Activated CD4-positive, alpha-beta T cell treated with anti-CD3 and anti-CD28 coated beads, Interleukin-10, Interleukin-2, amounts not matched to agents 100 ng/mL and 50 ng/mL, durations not matched to agents 16 hours and 8 hours (primary cell): ENCODE measurements around the gene COPS3.
A peak's percentile ranks its signal among the peaks of the same experiment; 100 is the strongest.
"Not testable (repeated sequence)": the region's sequence is repeated elsewhere in the genome, so short reads cannot be mapped to it uniquely, and the experiment has no call there.

Experiments
- DNase-seq: peaks from one replicate; pipeline ENCODE4 v3.0.0-alpha.2; 2020

The COPS3 gene

DNA sequence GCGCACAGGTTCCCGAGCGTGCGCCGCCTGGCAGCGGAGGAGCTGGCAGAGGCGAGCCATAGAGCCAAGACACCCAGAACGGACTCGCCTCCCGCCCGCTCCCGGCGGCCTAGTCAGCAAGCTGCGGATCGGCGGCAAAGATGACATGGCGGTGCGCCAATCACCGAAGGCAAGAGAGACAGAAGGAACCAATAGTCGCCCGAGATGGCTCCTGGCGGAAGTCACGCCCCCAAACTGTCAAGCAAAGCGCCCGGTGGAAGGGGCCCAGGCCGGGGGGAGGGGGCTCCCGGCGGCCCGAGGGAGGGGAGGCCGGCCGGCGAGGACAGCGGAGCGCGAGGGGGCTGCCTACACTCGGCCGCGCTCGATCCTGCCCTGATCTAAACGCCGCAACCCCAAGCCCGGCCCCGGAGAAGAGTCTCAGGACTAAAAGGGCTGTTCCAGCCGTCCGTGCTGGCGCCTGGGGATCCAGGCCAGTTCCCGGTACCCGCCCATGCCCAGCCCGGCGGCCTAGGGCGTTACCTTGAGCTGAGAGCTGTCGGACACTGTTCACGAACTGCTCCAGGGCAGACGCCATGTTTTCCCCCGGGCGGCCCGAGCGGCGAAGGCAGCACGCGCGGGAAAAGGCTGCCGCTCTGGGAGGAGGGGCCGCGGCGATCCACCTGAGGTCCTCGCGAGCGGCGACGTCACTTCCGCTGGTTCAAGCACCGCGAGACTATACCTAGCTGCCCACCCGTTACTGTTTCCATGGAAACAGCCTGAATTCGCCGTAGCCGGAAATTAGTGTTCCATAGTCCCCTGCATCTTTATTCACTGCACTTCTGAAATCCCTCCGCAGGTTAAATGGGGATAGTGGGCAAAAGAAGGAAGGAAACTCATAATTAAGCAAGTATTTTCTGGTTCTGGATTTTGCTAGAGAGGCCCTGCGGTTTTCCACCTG lies at the start of gene COPS3:
Gene COPS3, minus strand, starts transcription at position 634 of the 937 bp plus-strand sequence. Its CDS starts 60 bp downstream, at position 574.
- DNase-seq: peak; percentile 98

DNA sequence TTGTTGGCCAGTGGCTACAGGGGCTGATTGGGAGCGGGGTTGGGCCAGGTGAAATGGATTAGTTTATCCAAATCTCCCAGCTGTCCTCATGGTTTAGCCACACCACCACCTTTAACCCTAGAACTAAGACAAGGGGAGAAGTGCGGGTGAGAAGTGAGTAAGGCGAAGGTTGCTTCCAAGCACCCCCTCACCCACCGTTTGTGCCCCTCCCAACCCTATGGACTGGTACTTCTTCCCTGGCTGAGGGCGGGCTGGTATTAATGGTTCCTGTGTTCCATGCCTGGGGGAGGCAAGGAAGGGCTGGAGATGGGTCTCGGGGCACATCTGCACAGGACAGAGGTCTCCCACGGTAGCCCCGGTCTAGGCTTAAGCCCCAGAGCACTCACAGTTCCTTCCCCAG lies 47.2 kb upstream of the COPS3 start:
- no peak for DNase-seq

DNA sequence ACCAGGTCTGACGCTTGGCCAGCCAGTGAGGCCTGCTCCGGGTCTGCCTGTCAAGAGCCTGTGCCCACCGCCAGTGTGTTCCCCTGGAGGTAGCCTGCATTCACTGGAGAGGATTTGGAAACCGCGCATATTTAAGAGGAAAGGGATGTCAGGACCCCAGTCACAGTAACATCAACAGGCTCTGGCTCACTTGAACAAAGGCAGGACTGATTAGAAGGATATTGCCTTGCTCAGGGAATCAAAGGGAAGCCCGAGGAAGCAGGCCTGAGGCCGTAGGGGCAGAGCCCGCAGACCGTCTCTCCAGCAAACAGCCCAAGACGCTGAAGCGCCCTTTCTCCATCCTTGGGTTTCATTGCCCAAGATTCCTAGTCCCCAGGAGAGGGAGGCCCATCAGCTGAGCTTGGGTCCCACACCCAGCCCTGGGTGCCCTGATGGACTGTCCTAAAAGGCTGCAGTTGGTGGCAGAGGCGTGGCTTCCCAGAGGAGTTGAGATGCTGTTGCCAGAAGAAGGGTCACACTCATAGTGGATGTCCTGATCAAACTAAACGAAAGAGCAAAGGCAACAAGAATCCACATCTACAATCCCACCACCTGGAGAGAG lies 45.3 kb upstream of the COPS3 start:
- DNase-seq: no peak

DNA sequence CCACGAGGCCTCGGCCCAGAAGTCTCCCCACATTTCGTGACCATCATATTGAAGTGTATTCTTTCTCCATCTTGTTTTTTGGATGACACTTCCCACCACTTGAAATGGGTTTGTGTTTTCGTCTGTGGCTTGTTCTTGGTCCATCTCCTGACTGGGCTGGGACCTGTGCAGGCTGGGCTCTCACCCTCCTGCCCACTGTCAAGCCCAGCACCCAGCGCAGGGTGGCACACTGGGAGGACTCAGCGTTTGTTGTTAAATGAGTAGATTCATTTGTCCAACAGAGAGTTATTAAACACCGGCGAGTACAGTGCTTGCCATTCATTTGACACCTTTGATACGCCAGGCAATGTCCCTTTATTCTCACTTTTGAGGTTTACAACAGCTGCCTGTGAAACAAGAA lies 44.8 kb upstream of the COPS3 start:
- DNase-seq: no peak

DNA sequence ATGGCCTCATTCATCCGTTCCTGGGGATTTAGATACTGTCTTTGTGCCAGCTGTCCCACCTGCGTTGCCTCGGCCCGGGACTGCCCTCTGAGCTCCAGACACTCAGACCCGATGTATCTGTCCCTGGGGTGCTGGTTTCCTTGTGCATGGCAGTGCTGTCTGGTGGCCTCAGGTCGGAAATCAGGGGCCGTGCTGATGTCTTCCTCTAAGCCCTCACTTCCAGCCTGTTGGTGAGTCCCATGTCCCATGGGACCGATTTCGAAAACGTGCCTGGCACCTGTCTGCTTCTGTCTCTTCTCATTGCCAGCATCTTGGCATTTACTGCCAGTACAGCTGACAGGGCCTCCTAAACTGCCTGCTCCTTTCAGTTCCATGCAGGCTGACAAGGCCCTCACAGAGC lies 44.2 kb upstream of the COPS3 start:
- no peak for DNase-seq

DNA sequence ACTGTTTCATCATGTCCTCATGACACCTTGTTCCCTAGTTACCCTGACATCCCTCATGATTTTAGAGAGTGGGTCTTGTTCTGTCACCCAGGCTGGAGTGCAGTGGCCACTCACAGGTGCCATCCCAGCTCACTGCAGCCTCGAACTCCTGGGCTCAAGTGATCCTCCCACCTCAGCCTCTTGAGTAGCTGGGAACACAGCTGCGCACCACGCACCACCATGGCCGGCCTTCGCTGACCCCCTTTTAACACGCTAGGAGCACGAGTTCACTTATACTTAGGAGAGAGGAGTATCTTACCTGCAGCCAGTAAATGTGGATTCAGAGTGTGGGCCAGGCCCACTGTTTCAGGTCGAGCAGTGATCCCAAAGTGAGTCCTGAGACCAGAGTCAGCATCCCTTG lies 43.6 kb upstream of the COPS3 start:
- no peak for DNase-seq

DNA sequence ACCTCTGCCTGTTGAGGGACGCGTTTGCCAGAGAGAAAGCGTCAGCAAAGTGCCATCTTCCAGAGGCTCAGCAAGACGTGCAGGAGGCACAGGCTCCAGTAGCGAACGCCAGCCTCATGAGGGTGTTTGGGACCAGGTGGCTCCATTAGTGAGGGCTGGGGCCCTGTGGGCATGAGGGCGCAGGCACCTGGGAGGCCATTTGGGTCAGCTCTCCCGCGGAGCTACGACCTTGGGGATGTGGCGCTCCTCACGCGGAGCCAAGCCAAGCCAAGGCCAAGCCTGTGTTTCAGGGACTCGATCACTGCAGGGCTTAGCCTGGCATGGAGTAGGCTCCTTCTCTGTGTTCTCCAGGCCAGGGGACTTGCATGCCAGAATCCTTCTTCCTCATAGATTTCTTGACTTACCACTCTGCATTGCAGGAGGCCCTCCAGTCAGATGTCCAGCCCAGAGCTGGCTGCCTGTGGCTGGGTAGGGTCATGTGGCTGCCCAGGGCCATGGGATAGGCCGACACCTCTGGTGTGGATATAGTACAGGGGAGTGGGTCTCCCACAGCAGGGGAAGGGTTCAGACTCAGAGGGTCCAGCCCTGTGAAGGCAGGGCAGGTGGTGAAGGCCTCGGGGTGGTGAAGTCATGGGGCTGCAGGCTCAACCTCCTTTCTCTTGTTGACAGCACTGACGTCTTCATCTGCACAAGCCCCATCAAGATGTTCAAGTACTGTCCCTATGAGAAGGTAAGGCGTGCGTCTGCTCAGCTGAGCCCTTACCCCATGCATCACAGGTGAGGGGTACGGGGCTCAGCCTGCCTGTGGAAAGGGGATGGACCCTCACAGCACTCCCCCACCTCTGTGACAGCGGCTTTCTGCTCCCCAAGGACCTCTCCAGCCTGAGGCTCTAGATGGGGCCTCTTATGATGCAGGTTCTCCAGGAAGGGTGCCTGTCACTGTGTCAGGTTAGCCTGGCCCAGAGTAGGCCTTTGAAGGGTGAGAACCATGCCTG lies 41.8 kb upstream of the COPS3 start:
- DNase-seq: no peak

DNA sequence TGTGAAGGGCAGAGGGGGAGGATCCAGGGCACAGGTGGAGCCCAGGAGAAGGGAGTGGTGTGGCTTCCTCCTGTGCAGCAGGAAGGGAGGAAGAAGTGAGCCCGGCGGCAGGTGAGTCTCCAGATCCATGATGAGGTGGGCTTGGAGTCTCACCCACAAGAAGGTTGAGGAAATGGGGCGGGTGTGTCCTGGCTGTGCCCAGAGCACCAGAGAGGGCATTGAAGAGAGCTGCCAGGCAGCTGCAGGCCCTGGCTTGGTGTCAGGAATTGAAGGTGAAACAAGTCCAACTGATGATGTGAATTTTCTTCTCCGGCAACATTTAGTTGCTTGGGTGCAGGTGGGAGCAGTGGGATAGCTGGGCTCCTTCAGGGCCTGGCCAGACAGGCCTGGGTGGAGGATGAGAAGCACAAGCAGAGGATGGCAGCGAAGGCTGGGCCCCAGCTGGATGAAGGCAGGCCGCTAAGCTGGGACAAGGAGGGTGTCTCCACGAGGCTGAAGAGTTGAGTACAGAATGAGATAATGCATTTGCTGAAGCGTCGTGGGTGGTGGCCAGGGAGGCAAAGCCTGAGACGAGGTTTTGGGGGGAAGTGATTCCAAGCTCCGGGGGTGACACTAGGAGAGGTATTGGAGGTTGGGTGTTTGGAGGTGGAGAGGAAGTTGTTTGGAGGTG lies 40.4 kb upstream of the COPS3 start:
- DNase-seq: no peak

DNA sequence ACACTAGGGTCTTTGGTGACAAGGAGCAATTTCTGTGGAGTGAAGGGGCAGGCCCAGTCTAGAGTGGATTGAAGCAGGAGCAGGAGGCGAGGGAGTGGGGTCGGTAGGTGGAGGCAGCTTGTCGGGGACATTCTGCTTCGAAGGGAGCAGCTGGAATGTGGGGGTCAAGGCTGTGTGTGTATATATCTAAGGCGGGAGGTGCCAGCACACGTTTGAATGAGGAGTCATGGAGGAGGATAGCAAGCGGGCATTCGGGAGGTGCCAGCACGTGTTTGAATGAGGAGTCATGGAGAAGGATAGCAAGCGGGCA lies 39.8 kb upstream of the COPS3 start:
- no peak for DNase-seq

DNA sequence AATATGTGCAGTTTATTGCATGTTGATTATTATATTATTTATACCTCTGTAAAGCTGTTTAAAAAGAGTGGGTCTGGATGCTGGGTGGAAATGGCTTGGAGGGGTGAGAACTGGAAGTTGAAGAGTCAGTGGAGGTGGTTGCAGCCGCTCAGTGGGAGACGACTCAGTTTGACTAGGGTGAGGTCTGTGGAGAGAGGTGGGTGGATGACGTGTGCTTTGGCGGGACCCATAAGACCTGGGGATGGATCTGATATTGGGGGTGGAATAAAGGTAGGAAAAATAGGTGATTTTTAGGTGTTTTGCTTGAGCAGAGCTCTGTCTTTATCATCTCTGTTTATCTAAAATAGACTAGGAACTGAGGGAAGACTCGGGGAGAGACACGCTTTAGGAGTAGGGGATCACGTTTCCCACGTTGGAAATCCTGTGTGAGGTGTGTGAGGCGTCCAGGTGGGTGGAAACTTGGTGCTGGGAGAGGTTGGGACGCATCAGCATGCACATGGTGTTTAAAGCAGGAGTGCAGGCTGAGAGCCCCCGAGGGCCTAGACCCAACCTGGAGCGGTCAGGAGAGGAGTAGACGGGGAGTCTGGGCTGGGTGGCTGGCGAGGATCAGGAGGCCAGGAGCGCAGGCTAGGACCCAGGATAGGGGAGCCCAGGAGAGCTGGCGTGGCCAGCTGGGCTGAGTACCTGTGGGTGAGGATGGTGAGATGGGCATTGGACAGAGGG lies 39.3 kb upstream of the COPS3 start:
- no peak for DNase-seq

DNA sequence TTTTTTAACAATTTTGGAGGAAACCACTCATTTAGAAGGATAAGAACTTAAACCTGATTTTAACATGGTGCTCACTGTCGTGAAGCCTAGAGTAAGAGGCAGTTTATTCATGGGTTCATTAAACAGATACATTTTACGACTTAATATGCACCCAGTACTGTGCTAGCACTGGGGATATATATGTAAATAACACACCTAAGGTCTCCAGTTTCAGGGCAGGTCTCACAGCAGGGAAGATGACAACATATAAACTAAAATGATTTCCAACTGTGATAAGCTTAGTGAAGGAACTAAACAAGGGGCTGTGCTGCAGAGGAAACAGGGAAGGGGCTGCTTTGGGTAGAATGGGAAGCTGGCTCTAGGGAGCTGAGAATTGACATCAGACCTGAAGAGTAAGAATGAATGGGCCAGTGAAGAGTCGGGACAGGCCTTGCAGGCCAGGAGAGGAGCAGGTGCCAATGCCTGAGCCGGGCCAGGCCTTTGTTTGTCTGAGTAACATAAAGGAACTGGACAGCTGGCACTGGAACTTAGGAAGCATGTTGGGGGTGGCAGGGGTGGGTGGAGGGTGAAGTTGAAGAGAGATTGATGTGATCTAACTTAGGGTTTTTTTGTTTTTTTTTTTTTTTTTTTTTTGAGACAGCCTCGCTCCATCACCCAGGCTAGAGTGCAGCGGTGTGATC lies 34.2 kb upstream of the COPS3 start:
- DNase-seq: no peak

DNA sequence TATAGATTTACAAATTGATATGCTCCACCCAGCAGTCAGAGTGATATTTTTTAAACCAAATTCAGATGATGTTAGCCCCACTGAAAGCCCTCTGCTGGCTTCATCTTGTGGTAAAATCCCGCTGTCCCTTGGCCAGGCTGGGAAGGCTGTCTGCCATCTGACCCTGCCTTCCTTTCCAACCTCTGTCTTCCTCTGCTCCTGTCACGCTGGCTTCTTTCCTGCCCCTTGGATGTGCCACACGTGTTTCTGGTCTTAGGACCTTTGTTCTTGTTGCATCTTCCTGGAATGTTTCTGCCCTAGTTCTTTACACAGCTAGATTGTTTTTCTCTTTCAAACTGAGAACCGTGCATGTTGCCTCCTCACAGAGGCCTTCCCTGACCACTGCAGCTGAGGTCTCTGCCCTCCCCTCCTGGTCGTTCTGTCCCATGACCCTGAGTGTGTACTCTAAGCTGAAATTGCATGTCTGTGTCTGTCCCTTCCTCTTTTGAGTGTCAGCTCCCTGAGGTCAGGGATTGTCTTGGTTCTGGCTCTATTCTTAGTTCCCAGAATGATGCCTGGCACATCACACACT lies 33.5 kb upstream of the COPS3 start:
- no peak for DNase-seq

DNA sequence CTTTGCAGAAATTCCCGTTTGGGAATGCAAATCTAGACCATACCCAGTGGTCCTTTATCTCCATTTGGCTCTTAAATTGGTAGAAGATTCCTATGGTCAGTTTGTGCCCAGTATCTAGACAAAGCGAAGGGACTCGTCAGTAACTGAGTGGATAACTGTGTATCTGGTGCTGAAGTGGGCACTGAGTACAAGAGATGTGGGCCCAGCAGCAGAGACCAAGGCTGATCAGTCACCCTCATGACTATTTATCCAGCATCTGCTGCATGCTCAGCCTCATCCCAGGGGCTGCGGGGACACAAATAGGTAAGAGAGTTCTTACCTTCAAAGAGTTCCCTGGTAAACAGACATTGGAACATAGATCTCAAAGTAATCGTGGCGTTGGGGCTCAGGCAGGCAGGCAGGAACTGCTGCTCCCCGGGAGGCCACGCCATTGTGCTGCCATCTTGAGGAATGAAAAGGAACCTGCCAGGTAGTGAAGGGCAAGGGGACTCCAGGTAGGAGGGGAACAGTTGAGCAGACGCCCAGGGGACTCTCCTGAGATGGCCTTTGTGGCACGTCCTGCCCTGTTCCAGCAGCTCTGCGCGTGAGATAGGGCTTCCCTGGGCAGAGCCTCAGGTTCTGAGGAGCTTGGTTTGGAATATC lies 32.4 kb upstream of the COPS3 start:
- DNase-seq: peak; percentile 77

DNA sequence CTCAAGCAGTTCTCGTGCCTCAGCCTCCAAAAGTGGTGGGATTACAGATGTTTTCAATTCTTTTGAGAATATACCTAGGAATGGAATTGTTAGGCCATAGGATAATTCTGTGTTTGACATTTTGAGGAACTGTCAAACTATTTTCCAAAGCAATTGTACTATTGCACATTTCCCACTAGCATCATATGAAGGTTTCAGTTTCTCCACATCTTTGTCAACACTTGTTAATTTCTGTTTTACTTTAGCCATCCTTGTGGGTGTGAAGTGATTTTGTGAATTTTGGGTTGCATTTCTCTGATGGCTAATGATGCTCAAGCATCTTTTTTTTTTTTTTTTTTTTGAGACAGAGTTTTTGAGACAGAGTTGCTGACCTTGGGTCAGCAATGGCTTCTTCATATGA lies 28.3 kb upstream of the COPS3 start:
- DNase-seq: no peak

DNA sequence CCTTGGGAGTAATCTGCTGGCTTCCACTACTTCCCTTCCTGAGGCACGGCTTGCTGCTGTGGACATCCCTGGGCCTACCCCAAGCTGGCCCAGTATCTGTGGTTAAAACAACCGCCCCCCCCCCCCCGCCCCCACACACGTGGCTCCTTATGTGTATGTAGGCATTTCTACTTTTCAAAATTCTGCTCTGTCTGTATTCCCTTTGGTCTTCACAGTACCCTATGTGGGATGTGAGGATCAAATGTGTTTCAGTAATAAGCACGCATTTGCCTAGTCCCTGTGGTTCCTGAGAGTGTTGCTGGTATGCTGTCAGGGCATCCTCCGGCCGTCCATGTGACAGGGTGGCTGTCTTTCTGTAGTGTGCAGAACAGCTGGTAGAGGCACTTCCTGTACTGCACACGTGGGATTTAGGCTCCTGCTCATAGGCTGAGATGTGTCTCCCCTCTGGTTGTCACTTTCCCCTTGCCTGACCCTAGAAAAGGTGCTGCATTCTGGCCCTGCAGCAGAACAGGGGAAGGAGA lies 24.3 kb upstream of the COPS3 start:
- peak; percentile 83 for DNase-seq

DNA sequence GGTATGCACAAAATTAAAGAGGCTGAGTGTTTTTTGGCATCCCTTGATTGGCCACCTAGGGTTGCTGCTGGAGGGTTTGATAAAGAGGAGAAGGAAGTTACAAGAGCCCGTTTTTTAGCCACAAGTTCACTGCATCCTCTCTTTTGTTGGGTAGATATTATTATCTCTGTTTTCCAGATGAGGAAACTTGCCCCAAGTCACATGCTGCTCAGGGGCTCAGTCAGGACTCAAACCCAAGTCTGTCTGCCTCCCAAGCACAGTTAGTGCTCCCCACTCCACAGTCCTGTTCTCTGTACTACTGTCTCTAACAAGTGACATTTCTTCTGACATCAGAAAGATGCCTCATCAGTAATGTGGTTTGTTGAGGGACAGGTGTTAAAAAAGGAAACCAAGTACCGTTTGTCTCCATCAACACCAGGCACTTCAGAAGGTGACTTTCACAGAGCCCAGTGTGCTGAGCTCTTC lies 23.5 kb upstream of the COPS3 start:
- peak; percentile 76 for DNase-seq

DNA sequence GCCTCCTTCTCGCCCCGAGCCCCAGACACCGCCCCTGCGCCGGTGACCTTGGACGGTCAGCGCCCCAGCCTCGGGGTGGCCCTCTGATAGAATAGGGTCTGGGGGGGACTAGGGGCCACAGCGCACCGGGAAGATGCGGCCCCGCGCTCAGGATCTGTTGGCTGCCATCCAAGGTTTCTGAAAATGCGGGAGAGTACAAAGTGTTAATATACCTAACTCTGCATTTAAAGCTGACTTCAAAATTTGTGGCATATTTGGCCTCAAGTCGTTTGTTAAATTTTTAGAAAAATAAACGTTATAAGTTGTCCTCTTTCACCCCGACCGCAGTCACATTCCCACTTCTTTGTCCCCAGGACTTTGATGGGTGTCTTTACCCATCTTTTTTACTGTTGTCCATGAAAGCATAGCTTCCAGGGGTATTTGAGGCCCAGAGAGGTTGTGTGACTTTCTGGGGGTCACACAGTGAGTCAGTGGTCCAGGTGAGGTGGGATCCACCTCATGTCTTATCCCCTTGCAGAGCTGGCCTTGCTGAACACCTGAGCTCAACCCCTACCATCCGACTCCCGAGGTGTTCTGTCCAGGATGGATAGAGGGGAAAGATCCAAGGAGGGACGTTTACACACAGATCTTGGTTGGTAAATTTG lies 22.9 kb upstream of the COPS3 start:
- DNase-seq: no peak

DNA sequence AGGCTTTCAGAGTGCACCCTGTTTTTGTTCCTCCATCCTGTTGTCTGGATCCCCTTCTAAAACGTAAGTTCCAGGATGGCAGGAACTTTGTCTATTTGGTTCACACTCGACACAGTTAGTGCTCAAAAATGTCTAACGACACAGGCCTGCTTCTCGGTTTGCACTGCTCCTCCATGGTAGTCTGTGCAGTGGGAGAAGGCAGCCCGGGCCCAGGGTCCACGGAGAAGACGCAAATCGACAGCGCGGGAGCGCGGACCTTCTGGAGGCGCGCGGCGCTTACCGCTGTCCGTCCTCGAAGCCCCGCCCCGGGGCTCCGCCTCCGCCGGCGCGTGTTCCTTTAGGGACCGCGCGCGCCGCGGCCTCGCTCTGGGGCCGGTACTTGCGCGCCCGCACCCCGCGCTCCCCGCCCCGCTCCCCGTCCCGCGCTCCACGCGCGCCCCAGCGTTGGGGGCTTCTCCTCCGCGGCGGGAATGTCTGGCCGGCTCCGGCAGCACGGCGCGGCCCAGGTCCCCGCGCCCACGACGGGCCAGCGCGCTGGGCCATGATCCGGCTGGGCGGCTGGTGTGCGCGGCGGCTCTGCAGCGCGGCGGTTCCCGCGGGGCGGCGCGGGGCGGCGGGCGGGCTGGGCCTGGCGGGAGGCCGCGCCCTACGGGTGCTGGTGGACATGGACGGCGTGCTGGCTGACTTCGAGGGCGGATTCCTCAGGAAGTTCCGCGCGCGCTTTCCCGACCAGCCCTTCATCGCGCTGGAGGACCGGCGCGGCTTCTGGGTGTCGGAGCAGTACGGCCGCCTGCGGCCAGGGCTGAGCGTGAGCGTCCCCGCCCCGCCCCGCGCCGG lies 22.2 kb upstream of the COPS3 start, which contains the start of gene NT5M:
Gene NT5M, plus strand, starts transcription at position 364 of the 837 bp plus-strand sequence. Its CDS starts 178 bp downstream, at position 542.
- peak; percentile 86 for DNase-seq

DNA sequence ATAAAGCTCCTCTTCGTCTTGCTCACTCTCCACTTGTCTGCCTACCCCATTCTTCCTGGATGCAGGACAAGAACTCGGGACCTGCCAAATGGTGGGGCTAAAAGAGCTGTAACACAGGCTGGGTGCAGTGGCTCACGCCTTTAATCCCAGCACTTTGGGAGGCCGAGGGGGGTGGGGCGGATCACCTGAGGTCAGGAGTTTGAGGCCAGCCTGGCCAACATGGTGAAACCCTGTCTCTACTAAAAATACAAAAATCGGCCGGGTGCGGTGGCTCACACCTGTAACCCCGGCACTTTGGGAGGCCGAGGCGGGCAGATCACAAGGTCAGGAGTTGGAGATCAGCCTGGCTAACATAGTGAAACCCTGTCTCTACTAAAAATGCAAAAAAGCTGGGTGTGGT lies 20.6 kb upstream of the COPS3 start:
- not testable (repeated sequence) for DNase-seq
